Measurements from ENCODE around the gene NKAIN4. TPM values are rescaled to one million over a fixed set of nuclear protein-coding genes. Genes with fewer than 3 reads are reported as not detected.

The NKAIN4 gene
- total RNA-seq, result 2.7 TPM in 1 of 2 replicates, not detected in the other

GRCh38 chr20:63254232-63254605, at the start of gene NKAIN4:
TSS of gene NKAIN4 (minus strand) at chr20:63254463. CDS start at chr20:63254450, 13 bp downstream.

DNA sequence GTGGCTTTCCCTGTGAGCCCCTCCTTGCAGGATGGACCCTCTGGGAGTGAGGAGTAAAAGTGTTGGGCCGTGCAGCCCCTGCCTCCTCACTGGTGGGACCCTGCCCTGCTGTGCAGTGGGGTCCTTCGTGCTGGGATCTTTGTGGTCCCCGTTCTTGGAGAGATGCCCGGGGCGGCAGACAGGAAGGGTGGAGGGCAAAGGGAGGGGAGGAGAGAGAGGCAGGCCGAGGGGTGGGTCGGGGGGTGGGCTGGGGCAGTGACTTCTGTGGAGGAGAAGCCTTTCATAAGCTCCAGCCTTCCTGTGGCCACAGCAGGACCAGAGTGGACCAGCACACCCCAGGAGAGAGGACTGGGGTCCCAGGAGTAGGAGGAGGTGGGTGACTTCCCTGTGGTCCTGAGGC, 38.6 kb upstream of the NKAIN4 start, which contains the start of gene COL20A1:
Gene COL20A1, plus strand, starts transcription at position 283 of the 400 bp plus-strand sequence. CDS start 1,922 bp downstream, outside the sequence.

GRCh38 chr20:63272105-63273058, 18.1 kb upstream of the NKAIN4 start, which contains the start of gene ARFGAP1:
TSS of gene ARFGAP1 (plus strand) at chr20:63272813. CDS start at chr20:63275581, 2,768 bp downstream.

GRCh38 chr20:63235399-63235983, 18.8 kb downstream of the NKAIN4 start, which contains the start of gene BIRC7:
TSS of gene BIRC7 (plus strand) at chr20:63235905. CDS start at chr20:63236097, 192 bp downstream.

GRCh38 chr20:63216041-63216848, 38.0 kb downstream of the NKAIN4 start, which contains the start of gene YTHDF1:
TSS of gene YTHDF1 (minus strand) at chr20:63216131. CDS start at chr20:63215892, 239 bp downstream.

Other genes with a start within 250 kb of the NKAIN4 start
- not detected in 2 replicates for gene BHLHE23, start 247.5 kb downstream of the NKAIN4 start, total RNA-seq
- gene YTHDF1, start 38.3 kb downstream of the NKAIN4 start, total RNA-seq, result 28.4 and 47.5 TPM in 2 replicates
- not detected in 2 replicates for gene BIRC7, start 18.6 kb downstream of the NKAIN4 start, total RNA-seq
- gene ARFGAP1, start 18.4 kb upstream of the NKAIN4 start, total RNA-seq, result 45.1 and 49.0 TPM in 2 replicates
- gene COL20A1, start 38.7 kb upstream of the NKAIN4 start, total RNA-seq, result under 0.01 and 0.07 TPM in 2 replicates
- gene CHRNA4, start 106.9 kb upstream of the NKAIN4 start, total RNA-seq, result not detected in 2 replicates
- under 0.01 TPM in 1 of 2 replicates, not detected in the other for gene KCNQ2, start 218.2 kb upstream of the NKAIN4 start, total RNA-seq
- 1.0 and 1.4 TPM in 2 replicates for gene EEF1A2, start 244.6 kb upstream of the NKAIN4 start, total RNA-seq

Data from nasal cavity respiratory epithelium epithelial cell of viscerocranial mucosa (primary cell).